Neural cell (in vitro differentiated cells): ENCODE results near the gene ZNF19.

Source experiments
- EZH2 ChIP-seq: fragments of 200-600, 300-800 bp; shearing (Covaris generic), sonication (generic); IDR thresholded peaks from 2 replicates; pipeline ENCODE4 v1.6.1; 2014; ENCODE audit warnings: antibody characterized with exemption, low read length, borderline replicate concordance, mild to moderate bottlenecking; ENCODE audit not compliant: insufficient read depth, poor library complexity, severe bottlenecking
- POLR2AphosphoS5 ChIP-seq: IDR thresholded peaks from 2 replicates; pipeline ENCODE4 v1.6.1; 2012
- TF ChIP-seq, protein P1 (sequence below): fragments of 450-650 bp; IDR thresholded peaks from 2 replicates; pipeline ENCODE4 v1.5.1; 2014; ENCODE audit warnings: antibody characterized with exemption, mild to moderate bottlenecking, moderate library complexity; ENCODE audit not compliant: poor library complexity, severe bottlenecking

DNA sequence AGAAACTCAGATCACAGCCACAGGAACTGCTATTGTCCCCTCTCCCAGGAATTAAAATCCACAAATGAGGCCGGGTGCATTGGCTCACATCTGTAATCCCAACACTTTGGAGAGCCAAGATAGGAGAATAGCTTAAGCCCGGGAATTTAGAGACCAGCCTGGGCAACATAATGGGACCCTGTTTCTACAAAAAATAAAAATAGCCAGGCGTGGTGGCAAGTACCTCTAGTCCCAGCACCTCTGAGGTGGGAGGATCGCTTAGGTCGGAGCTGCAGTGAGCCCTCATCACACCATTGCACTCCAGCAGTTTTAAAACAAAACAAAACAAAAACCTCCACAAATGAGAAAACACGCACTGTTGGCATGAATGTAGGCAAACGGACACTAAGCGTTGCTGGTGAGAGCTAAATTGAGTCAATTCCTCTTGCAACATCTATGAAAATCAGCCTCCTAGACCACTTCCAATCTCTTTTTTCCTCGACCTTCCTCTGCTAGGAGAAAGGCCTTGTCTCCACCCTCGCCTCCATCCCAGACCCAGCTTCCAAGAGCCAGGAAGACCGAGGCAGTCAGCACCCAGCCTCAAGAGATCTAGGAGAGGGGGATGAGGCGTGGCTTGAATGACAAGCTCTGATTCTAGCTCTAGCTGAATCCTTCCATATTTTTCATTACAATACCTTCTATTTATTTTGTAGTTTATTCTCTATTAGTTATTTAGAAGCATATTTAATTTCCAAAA, 62.1 kb downstream of the ZNF19 start:
- TF ChIP-seq, protein P1, sequence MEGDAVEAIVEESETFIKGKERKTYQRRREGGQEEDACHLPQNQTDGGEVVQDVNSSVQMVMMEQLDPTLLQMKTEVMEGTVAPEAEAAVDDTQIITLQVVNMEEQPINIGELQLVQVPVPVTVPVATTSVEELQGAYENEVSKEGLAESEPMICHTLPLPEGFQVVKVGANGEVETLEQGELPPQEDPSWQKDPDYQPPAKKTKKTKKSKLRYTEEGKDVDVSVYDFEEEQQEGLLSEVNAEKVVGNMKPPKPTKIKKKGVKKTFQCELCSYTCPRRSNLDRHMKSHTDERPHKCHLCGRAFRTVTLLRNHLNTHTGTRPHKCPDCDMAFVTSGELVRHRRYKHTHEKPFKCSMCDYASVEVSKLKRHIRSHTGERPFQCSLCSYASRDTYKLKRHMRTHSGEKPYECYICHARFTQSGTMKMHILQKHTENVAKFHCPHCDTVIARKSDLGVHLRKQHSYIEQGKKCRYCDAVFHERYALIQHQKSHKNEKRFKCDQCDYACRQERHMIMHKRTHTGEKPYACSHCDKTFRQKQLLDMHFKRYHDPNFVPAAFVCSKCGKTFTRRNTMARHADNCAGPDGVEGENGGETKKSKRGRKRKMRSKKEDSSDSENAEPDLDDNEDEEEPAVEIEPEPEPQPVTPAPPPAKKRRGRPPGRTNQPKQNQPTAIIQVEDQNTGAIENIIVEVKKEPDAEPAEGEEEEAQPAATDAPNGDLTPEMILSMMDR, result no peak
- TF ChIP-seq POLR2AphosphoS5, result no peak
- TF ChIP-seq EZH2, result no peak
